Measurements from ENCODE around the gene ZNF273.
"Not testable (repeated sequence)": the region's sequence is repeated elsewhere in the genome, so short reads cannot be mapped to it uniquely, and the experiment has no call there.

ZNF273 gene

DNA sequence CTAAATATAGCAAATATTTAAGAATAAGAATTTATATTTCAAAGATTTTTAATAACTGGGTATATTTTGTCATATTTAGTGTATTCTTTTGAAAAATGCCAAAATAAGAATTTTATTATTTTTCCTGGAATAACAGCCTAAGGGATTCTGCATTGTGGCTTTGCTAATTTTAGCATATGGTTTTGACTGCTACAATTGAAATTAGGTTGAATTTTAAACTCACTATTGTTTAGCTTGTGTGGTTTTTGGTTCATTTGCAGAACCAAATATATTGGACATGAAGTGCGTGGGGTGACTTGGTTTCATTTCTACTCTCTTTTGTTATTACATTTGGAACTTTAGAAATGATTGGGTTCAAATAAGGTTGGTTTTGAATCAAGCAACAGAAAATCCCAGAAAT is 35.5 kb downstream of the ZNF273 start:
- no peak for TF ChIP-seq TCF4 (CRISPR knock-in tag; IDR thresholded peaks at IDR 0.05; ENCODE audit: borderline replicate concordance)
- TF ChIP-seq PPARA (CRISPR knock-in tag; IDR thresholded peaks at IDR 0.05; ENCODE audit: borderline replicate concordance), result no peak
- TF ChIP-seq CREB5 (CRISPR knock-in tag; IDR thresholded peaks at IDR 0.05; ENCODE audit: low read depth), result no peak
- TF ChIP-seq, protein P1, sequence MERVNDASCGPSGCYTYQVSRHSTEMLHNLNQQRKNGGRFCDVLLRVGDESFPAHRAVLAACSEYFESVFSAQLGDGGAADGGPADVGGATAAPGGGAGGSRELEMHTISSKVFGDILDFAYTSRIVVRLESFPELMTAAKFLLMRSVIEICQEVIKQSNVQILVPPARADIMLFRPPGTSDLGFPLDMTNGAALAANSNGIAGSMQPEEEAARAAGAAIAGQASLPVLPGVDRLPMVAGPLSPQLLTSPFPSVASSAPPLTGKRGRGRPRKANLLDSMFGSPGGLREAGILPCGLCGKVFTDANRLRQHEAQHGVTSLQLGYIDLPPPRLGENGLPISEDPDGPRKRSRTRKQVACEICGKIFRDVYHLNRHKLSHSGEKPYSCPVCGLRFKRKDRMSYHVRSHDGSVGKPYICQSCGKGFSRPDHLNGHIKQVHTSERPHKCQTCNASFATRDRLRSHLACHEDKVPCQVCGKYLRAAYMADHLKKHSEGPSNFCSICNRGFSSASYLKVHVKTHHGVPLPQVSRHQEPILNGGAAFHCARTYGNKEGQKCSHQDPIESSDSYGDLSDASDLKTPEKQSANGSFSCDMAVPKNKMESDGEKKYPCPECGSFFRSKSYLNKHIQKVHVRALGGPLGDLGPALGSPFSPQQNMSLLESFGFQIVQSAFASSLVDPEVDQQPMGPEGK (CRISPR knock-in tag; IDR thresholded peaks at IDR 0.05; ENCODE audit: borderline replicate concordance), result no peak
- no peak for TF ChIP-seq TSHZ2 (CRISPR knock-in tag; IDR thresholded peaks at IDR 0.05)
- no peak for TF ChIP-seq ZFP30 (CRISPR knock-in tag; IDR thresholded peaks at IDR 0.05)
- TF ChIP-seq OSR1 (CRISPR knock-in tag; IDR thresholded peaks at IDR 0.05), result no peak
- no peak for TF ChIP-seq POU6F1 (CRISPR knock-in tag; IDR thresholded peaks at IDR 0.05; ENCODE audit: borderline replicate concordance, low read depth)
- no peak for TF ChIP-seq SNAI2 (CRISPR knock-in tag; IDR thresholded peaks at IDR 0.05)
- TF ChIP-seq ZNF8 (CRISPR knock-in tag; IDR thresholded peaks at IDR 0.05), result no peak
- no peak for TF ChIP-seq ARNTL (CRISPR knock-in tag; IDR thresholded peaks at IDR 0.05; ENCODE audit: borderline replicate concordance, low read depth)
- TF ChIP-seq ZNF70 (CRISPR knock-in tag; IDR thresholded peaks at IDR 0.05), result no peak
- TF ChIP-seq ZNF565 (CRISPR knock-in tag; conservative IDR thresholded peaks at IDR 0.05; ENCODE audit: low read depth), result no peak
- TF ChIP-seq ZC3H10 (CRISPR knock-in tag; IDR thresholded peaks at IDR 0.05), result no peak
- TF ChIP-seq CSDC2 (CRISPR knock-in tag; IDR thresholded peaks at IDR 0.05), result no peak
- TF ChIP-seq TOX (CRISPR knock-in tag; IDR thresholded peaks at IDR 0.05; ENCODE audit: borderline replicate concordance), result no peak
- TF ChIP-seq, protein P2, sequence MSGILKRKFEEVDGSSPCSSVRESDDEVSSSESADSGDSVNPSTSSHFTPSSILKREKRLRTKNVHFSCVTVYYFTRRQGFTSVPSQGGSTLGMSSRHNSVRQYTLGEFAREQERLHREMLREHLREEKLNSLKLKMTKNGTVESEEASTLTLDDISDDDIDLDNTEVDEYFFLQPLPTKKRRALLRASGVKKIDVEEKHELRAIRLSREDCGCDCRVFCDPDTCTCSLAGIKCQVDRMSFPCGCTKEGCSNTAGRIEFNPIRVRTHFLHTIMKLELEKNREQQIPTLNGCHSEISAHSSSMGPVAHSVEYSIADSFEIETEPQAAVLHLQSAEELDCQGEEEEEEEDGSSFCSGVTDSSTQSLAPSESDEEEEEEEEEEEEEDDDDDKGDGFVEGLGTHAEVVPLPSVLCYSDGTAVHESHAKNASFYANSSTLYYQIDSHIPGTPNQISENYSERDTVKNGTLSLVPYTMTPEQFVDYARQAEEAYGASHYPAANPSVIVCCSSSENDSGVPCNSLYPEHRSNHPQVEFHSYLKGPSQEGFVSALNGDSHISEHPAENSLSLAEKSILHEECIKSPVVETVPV (CRISPR knock-in tag; IDR thresholded peaks at IDR 0.05), result no peak
- TF ChIP-seq ISL1 (CRISPR knock-in tag; IDR thresholded peaks at IDR 0.05), result no peak
- no peak for ATAC-seq

GRCh38 chr7:64940021-64940420 is 36.9 kb downstream of the ZNF273 start:
- not testable (repeated sequence) for ATAC-seq

GRCh38 chr7:64944667-64945502 is 41.8 kb downstream of the ZNF273 start:
- ATAC-seq, result not testable (repeated sequence)

Data from SK-N-SH treated with all-trans-retinoic acid at 6 μM for 48 hours (cell line).